COR-L47 (cell line): ENCODE data around the gene NKX3-2.

Experiments
- DNase-seq: peaks from one replicate; lab custom pipeline; 2025; lab: John Stamatoyannopoulos, UW

The NKX3-2 gene

GRCh38 chr4:13496605-13497004, 47.7 kb downstream of the NKX3-2 start:
- DNase-seq, result no peak

- DNase-seq, result no peak
Measured at GRCh38 chr4:13495753-13496152, 48.6 kb downstream of the NKX3-2 start.

GRCh38 chr4:13493793-13494192, 50.5 kb downstream of the NKX3-2 start:
- no peak for DNase-seq

GRCh38 chr4:13492747-13493146, 51.6 kb downstream of the NKX3-2 start:
- no peak for DNase-seq
